ENCODE data around the gene BRIX1.
"Not testable (repeated sequence)": the region's sequence is repeated elsewhere in the genome, so short reads cannot be mapped to it uniquely, and the experiment has no call there.

The BRIX1 gene

GRCh38 chr5:34915856-34916192 is 313 bp downstream of the BRIX1 start:
- DNase-seq (ENCODE audit: low read depth), result no peak

- no peak for DNase-seq (ENCODE audit: low read depth)
Observed at GRCh38 chr5:34916518-34916917, 1.0 kb downstream of the BRIX1 start.

GRCh38 chr5:34918025-34918424 is 2.5 kb downstream of the BRIX1 start:
- no peak for DNase-seq (ENCODE audit: low read depth)

DNA sequence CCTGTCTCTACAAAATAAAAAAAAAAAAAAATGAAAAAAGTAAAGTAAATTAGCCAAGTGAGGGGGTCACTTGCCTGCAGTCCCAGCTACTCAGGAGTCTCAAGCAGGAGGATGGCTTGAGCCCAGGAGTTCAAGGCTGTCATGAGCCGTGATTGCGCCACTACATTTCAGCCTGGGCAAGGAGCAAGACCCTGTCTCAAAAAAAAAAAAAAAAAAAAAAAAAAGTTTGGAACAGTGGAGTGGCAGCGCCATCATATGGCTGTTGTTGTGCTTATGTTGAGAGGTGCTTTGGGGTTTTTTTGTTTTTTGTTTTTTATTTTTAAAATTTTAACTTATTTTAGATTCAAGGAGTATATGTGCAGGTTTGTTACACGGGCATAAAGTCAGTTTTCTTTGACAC is 3.6 kb downstream of the BRIX1 start:
- DNase-seq (ENCODE audit: low read depth), result no peak

- not testable (repeated sequence) for DNase-seq (ENCODE audit: low read depth)
Observed at GRCh38 chr5:34923256-34923655, 7.7 kb downstream of the BRIX1 start.

- peak; percentile 92 for DNase-seq (ENCODE audit: low read depth)
Observed at GRCh38 chr5:34923694-34924461, 8.4 kb downstream of the BRIX1 start.

GRCh38 chr5:34924462-34924765 is 8.9 kb downstream of the BRIX1 start:
- DNase-seq (ENCODE audit: low read depth), result no peak

DNA sequence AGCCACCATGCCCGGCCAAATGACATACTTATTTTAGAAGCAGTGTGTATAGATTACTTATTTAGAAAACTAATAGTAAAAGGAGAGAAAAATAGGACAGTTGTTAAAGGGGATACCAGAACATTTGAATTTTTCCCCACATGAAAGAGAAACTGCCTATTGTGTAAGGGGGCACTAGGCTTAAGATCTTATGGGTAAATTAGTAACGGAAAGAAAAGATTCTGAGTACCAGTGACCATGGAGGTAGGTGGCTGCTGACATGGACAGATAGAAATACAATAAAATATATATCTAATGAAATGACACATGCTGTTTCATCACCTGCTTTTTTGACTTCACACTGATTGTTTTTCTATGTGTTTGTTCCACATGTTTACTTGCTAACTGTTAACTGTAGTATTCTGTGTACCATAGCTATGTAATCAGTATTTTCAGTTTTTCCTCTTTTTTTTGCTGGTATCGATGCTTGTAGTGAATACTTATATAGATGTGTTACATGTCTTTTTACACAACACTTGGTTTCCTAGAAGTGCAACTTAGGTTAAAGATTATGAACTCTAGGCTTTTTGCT is 10.9 kb downstream of the BRIX1 start:
- DNase-seq (ENCODE audit: low read depth), result no peak

DNA sequence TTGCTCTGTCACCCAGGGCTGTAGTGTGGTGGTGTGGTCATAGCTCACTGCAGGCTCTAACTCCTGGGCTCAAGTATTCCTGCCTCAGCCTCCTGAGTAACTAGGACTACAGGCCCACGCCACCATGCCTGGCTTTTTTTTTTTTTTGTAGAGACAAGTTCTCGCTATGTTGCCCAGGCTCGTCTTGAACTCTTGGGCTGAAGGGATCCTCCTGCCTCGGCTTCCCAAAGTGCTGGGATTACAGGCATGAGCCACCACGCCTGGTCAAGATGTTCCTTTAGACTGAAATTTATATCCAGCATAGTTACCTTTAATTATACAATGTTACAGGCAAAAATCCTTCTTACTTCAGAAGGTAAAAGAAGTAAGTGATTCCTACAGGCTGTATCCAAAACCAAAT is 12.3 kb downstream of the BRIX1 start:
- no peak for DNase-seq (ENCODE audit: low read depth)

GRCh38 chr5:34928267-34928666 is 12.8 kb downstream of the BRIX1 start:
- DNase-seq (ENCODE audit: low read depth), result no peak

GRCh38 chr5:34929134-34929719 is 13.7 kb downstream of the BRIX1 start, which contains the start of gene DNAJC21:
DNAJC21 (plus strand) TSS chr5:34929559; CDS start chr5:34929820, 261 bp downstream.
- DNase-seq (ENCODE audit: low read depth), result peak; percentile 80

GRCh38 chr5:34929720-34930461 is 14.4 kb downstream of the BRIX1 start:
- DNase-seq (ENCODE audit: low read depth), result peak; percentile 53

DNA sequence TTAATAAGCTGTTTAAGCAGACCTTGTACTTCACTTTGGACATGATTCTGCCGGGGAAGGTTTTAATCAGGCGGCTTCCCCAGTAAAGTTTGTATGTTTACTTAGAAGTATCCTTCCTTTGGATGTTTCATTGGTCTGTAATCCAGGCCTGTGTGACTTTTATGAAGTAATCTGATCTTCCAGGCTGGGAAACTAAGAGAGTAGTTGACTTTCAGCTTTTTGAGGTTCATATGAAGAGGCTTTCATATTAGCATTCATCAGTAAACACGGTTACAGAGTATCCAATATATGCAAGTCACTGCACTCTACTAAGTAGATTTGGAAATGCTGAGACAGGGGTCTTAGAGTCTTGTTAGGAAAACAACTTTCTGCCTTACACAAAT is 14.9 kb downstream of the BRIX1 start:
- no peak for DNase-seq (ENCODE audit: low read depth)

DNA sequence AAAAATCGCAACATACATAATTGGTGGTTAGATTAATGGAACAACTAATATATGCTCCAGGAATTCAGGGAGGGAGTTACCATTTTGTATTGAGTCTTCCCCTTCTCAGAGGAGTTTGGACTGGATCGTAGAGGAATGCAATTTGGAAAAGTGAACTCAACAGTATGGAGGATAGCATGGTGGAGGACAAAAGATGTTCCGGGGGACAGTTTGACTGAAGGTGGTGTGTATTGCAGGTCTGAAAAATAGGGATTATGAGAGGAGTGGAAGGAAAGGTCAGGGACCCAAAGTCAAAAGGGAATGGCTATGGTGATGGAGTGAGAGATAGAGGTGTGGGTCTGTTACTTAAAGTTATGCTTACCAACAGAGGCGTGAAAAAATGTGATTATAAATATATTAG is 15.4 kb downstream of the BRIX1 start:
- DNase-seq (ENCODE audit: low read depth), result no peak

DNA sequence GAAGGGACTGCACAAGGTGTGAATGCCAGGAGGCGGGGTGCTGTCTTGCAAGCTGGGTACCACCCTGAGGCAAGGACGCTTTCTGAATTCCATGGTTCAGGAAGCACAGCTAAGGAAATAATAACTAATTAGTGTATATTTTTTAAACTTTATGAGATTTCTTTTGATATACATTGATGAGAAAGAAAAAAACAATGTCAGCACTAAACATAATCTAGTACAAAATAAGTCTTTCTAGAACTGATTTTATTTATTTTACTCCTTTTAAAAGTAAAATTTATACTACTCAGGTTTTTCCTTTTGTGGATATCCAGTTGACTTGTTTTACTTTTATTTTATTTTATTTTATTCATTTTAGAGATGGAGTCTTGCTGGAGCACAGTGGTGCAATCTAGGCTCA is 17.4 kb downstream of the BRIX1 start:
- DNase-seq (ENCODE audit: low read depth), result no peak

- DNase-seq (ENCODE audit: low read depth), result no peak
Observed at GRCh38 chr5:34941936-34942335, 26.4 kb downstream of the BRIX1 start.

DNA sequence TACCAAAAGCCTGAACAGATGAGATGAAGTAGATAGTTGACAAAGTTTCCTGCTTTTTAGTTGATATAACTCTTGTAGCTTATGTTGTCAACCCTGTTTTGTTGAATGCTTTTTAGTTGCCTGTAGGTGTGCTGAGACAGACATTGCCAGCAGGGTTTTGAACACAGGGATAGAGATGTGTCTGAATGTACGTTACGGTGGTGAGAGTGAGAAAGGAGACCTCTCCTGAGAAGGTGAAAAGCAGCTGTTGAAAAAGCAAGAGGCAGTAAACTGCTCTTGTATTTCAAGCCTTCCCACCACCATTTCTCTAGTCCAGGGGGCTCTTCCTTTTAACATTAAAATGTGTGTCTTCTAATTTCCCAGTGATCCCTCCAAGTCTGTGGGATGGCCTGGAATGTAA is 28.5 kb downstream of the BRIX1 start:
- no peak for DNase-seq (ENCODE audit: low read depth)

GRCh38 chr5:34944460-34945047 is 29.0 kb downstream of the BRIX1 start:
- no peak for DNase-seq (ENCODE audit: low read depth)

DNA sequence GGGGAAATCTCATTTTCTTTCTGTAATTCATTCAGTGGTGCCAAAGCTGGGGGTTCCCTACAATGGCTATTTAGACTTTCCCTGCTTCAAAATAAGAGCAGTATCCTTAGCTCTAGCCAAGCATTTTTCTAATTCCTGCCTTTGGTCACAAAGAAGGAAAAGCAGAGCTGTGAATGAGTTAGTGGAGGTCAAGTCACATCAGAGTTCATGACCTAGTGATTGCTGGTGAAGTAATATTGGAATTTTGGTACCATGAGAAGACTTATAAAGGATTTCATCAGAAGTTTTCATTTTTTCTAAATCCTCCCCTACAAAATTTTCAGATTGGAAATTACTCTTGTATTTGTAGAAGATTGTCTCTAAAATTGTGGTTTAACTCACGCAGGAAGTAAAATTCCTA is 41.8 kb downstream of the BRIX1 start:
- DNase-seq (ENCODE audit: low read depth), result no peak

GRCh38 chr5:34957857-34958690 is 42.6 kb downstream of the BRIX1 start:
- DNase-seq (ENCODE audit: low read depth), result no peak

DNA sequence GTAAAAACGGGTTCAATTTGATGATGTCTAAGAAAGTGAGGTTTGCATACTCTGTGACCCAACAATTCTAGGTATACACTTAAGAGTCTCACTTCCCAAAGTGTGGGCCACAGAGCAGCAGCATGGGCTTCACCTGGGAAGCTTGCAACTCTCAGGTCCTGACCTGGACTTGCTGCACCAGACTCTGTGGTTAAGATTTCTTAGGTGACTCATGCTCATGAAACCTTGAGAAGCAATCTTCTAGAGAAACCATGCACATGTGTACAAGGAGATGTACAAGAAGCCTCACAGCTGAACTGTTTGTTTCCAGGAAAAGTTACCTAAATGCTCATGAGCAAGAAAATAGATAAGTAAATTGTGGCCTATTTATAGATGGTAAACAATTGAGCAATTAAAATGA is 43.8 kb downstream of the BRIX1 start:
- DNase-seq (ENCODE audit: low read depth), result peak; percentile 48

DNA sequence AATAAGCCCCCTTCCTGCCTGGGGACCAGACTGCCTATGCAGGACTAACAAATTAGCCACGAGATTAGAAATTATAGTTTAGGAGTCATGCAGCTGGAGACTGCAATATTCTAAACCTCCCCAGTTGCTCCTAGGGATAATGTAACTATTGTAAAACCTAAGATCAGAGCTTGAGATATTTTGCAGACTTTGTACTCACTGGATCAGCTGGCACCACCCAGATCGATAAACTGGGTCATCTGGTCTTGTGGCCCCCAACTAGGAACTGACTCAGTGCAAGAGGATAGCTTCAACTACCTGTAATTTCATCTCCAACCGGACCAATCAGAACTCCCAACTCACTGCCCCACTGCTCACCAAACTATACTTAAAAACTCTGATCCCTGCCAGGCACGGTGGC is 52.0 kb downstream of the BRIX1 start:
- no peak for DNase-seq (ENCODE audit: low read depth)
